Gastroesophageal sphincter (tissue), 4 donors: Measurements from ENCODE around the gene WNK3. TPM values are rescaled to one million over a fixed set of nuclear protein-coding genes. Genes with fewer than 3 reads are reported as not detected.
A peak's percentile ranks its signal among the peaks of the same experiment; 100 is the strongest.

Source experiments
- ATAC-seq: fragments of 150-250 bp; one replicate; pipeline ENCODE4 v1.9.1; 2016; ENCODE audit warnings: mild to moderate bottlenecking, moderate library complexity
- H3K27ac ChIP-seq, 4 donors: fragments of 200-600 bp; sonication (generic) in 3 of 4; 1 replicate in 3 of 4; 2 replicates in 1 of 4; pipeline ENCODE4 v1.5.1; 2016 to 2019
- H3K27me3 ChIP-seq: fragments of 200-600 bp; sonication (generic); one replicate; pipeline ENCODE4 v1.5.1; 2019
- H3K36me3 ChIP-seq, 2 donors: fragments of 200-600 bp; sonication (generic); one replicate each; pipeline ENCODE4 v1.5.1; 2019; ENCODE audit warnings: control low read depth in 1 of 2
- H3K4me1 ChIP-seq, 3 donors: fragments of 200-600 bp; sonication (generic); 1 replicate in 2 of 3; 2 replicates in 1 of 3; pipeline ENCODE4 v1.5.1; 2016 to 2019; ENCODE audit warnings: control low read depth in 2 of 3
- H3K4me3 ChIP-seq, 2 donors: fragments of 200-600 bp; sonication (generic); one replicate each; pipeline ENCODE4 v1.5.1; 2019; ENCODE audit warnings: mild to moderate bottlenecking in 1 of 2, moderate library complexity in 1 of 2
- H3K9me3 ChIP-seq, 3 donors: fragments of 200-600 bp; sonication (generic); one replicate each; pipeline ENCODE4 v1.5.1; 2017 to 2019; ENCODE audit warnings: control low read depth in 2 of 3
- EP300 ChIP-seq: sonication (generic); formaldehyde crosslinking; IDR thresholded peaks from one replicate; pipeline ENCODE4 v1.6.1; 2017; ENCODE audit warnings: antibody characterized with exemption, mild to moderate bottlenecking
- POLR2A ChIP-seq, 2 donors: fragments of 450-650 bp; IDR thresholded peaks; one replicate each; pipeline ENCODE4 v1.6.1; 2017; ENCODE audit warnings: antibody characterized with exemption in 2 of 2, mild to moderate bottlenecking in 2 of 2, moderate library complexity in 1 of 2
- POLR2AphosphoS5 ChIP-seq: sonication (generic); formaldehyde crosslinking; IDR thresholded peaks from one replicate; pipeline ENCODE4 v1.6.1; 2017; ENCODE audit warnings: antibody characterized with exemption
- whole genome bisulfite sequencing, 2 donors: methylation state at CpG; one replicate each; pipeline ENCODE4 v1.1.5; 2018; ENCODE audit warnings: low coverage in 1 of 2; 5-methylcytosine and 5-hydroxymethylcytosine counted together
- total RNA-seq, 4 donors: library from RNA; depleted of rRNA; stranded (reverse); fragments of >200 nt; gene quantifications; one replicate each; pipeline ENCODE4 v1.1.0, GENCODE V29; 2016
- TF ChIP-seq, protein P1 (sequence below), 4 experiments: fragments of 200-600 bp in 2 of 4; fragments of 450-650 bp in 2 of 4; sonication (generic) in 1 of 4; IDR thresholded peaks; one replicate each; pipeline ENCODE4 v1.5.1; 2017 to 2019; ENCODE audit warnings: antibody characterized with exemption in 4 of 4, mild to moderate bottlenecking in 2 of 4, moderate library complexity in 2 of 4

Gene WNK3
- total RNA-seq, 4 donors from 2014 or later: 1.9 to 4.3 (median 3.0) TPM

DNA sequence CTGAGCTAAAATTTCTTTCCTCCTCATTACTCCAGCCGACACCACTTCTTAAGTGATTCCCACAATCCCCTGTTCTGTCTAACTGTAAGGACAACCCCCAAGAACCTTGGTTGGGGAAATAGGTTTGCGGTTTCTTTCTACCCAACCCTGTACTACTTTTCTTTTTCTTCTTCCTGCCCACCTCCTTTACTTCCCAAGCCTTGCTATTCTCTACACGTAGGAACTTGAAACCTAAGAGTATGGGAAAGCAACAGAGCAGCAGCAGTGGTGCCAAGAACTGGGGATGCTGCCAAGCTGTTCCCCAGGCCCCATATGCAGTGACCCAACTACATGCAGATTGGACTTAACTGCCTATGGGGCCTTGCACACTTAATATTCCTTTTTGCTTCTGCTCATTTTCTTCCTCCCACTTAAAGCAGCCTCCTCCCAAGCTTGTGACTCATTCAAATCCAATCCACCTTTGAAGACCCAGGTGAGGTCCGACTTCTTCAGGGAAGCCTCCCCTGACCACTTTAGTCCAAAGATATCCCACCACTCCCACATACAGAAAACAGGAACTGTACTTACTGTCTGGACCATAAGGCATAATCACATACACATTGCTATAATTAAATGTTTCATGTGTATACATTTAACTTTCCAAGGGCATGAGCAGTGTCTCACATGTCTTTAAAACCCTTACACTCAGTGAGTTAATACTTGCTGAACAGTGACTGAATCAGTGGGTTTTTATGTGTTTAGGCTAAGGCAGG lies 176.5 kb downstream of the WNK3 start:
- no peaks in the 10 kb centered on the region for H3K36me3 ChIP-seq
- peaks cover 0 to 40% (median 6%) of the 10 kb centered on the region in 3 donors for H3K4me1 ChIP-seq
- H3K4me3 ChIP-seq: peak overlapping the region in 1 of 2 donors; percentile 86
- peak overlapping the region in 1 of 4 donors; percentile 92 for H3K27ac ChIP-seq
- no peak for ATAC-seq
- TF ChIP-seq POLR2A (IDR thresholded peaks at IDR 0.05): no peak
- no peak for TF ChIP-seq POLR2AphosphoS5
- no peak for TF ChIP-seq EP300
- TF ChIP-seq, protein P1, sequence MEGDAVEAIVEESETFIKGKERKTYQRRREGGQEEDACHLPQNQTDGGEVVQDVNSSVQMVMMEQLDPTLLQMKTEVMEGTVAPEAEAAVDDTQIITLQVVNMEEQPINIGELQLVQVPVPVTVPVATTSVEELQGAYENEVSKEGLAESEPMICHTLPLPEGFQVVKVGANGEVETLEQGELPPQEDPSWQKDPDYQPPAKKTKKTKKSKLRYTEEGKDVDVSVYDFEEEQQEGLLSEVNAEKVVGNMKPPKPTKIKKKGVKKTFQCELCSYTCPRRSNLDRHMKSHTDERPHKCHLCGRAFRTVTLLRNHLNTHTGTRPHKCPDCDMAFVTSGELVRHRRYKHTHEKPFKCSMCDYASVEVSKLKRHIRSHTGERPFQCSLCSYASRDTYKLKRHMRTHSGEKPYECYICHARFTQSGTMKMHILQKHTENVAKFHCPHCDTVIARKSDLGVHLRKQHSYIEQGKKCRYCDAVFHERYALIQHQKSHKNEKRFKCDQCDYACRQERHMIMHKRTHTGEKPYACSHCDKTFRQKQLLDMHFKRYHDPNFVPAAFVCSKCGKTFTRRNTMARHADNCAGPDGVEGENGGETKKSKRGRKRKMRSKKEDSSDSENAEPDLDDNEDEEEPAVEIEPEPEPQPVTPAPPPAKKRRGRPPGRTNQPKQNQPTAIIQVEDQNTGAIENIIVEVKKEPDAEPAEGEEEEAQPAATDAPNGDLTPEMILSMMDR (IDR thresholded peaks at IDR 0.05): no peak
- 39 to 51% methylated on average over 2 to 3 of the region's 4 CpGs for WGBS, 2 donors
- no peaks in the 10 kb centered on the region for H3K9me3 ChIP-seq
- H3K27me3 ChIP-seq: no peaks in the 10 kb centered on the region

DNA sequence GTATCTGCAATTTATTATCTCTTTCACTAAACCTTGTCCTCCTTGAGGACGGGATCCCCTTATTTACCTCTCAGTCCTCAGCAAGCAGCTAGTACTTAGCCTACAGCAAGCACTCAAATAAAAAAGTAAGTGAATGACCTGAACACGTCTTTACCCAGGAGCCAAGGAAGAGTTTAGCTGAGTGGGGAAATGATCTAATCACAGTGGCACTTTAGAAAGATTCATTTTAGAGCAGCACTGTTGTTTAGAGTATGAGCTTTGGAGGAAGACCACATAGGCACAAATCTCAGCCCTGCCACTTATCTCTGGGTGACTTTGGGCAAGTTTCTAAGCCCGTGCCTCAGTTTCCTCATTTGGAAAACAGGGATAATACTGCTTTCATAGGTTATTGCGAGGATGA lies 177.4 kb downstream of the WNK3 start:
- Histone ChIP-seq H3K27me3 (no peaks in the 10 kb centered on the region), H3K9me3 (no peaks in the 10 kb centered on the region), H3K4me1 (peaks cover 0 to 40% (median 6%) of the 10 kb centered on the region in 3 donors), H3K27ac (no peak overlapping the region), H3K36me3 (no peaks in the 10 kb centered on the region), H3K4me3 (no peak overlapping the region)
- no peak for ATAC-seq
- TF ChIP-seq POLR2A (IDR thresholded peaks at IDR 0.05) (no peak), POLR2AphosphoS5 (no peak), EP300 (no peak)
- TF ChIP-seq, protein P1 (IDR thresholded peaks at IDR 0.05): no peak
- WGBS, 2 donors: 48 to 82% methylated on average over 2 to 4 of the region's 4 CpGs

- no peak for ATAC-seq
- 56 to 59% methylated on average over 5 of the region's 5 CpGs for WGBS, 2 donors
- no peak overlapping the region for H3K27ac ChIP-seq
Measured at GRCh38 chrX:54178100-54178940, 179.5 kb downstream of the WNK3 start.

GRCh38 chrX:54177306-54177705 lies 180.5 kb downstream of the WNK3 start:
- Histone ChIP-seq H3K27ac (no peak overlapping the region), H3K4me3 (no peak overlapping the region), H3K36me3 (peaks cover 0 to 4% of the 10 kb centered on the region in 2 donors), H3K27me3 (no peaks in the 10 kb centered on the region), H3K9me3 (no peaks in the 10 kb centered on the region), H3K4me1 (peaks cover 0 to 36% (median 4%) of the 10 kb centered on the region in 3 donors)
- 17 to 100% methylated on average over 1 of the region's 3 CpGs for WGBS, 2 donors
- TF ChIP-seq, protein P1 (IDR thresholded peaks at IDR 0.05): no peak
- TF ChIP-seq EP300 (no peak), POLR2AphosphoS5 (no peak), POLR2A (IDR thresholded peaks at IDR 0.05) (no peak)
- ATAC-seq: no peak

More at GRCh38 chrX:54178100-54178940, 179.5 kb downstream of the WNK3 start:
- Histone ChIP-seq H3K4me1 (peaks cover 0 to 36% (median 4%) of the 10 kb centered on the region in 3 donors), H3K27me3 (no peaks in the 10 kb centered on the region), H3K36me3 (peaks cover 0 to 4% of the 10 kb centered on the region in 2 donors), H3K4me3 (no peak overlapping the region), H3K9me3 (no peaks in the 10 kb centered on the region)
- TF ChIP-seq, protein P1 (IDR thresholded peaks at IDR 0.05): no peak
- TF ChIP-seq POLR2A (IDR thresholded peaks at IDR 0.05) (no peak), POLR2AphosphoS5 (no peak)
